Measurements from ENCODE around the gene SCYGR2.
"Not testable (repeated sequence)": the region's sequence is repeated elsewhere in the genome, so short reads cannot be mapped to it uniquely, and the experiment has no call there.

The SCYGR2 gene

GRCh38 chr2:227598835-227599503, at the start of gene SCYGR2:
TSS of gene SCYGR2 (plus strand) at chr2:227598893. CDS start at chr2:227598893, 0 bp downstream.
- not testable (repeated sequence) for DNase-seq (ENCODE audit: low read depth); H3K4me3 ChIP-seq (ENCODE audit: low read depth, low read length)

DNA sequence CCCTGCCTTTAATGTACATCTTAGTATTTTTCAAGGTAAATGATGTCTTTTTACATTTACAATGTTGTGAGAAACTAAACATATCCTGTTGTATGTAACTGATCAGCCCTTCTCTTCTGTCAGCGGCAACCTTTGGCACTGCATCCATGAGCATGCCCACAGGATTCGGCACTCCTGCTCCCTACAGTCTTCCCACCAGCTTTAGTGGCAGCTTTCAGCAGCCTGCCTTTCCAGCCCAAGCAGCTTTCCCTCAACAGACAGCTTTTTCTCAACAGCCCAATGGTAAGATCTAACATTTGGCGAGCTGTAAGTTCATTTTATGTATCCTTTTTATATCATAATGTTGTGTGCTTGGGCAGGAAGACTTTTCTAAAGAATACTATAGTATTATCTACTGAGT, 46.9 kb upstream of the SCYGR2 start:
- no peak for TF ChIP-seq CTCF (IDR thresholded peaks at IDR 0.05; ENCODE audit: control insufficient read depth, extremely low read depth, insufficient read depth)
- no peak for DNase-seq (ENCODE audit: low read depth)
- H3K4me3 ChIP-seq (ENCODE audit: low read depth, low read length): no peak overlapping the region

- no peak for TF ChIP-seq CTCF (IDR thresholded peaks at IDR 0.05; ENCODE audit: control insufficient read depth, extremely low read depth, insufficient read depth)
- no peak for DNase-seq (ENCODE audit: low read depth)
These were observed 36.1 kb upstream of the SCYGR2 start for GRCh38 chr2:227562581-227562980.

DNA sequence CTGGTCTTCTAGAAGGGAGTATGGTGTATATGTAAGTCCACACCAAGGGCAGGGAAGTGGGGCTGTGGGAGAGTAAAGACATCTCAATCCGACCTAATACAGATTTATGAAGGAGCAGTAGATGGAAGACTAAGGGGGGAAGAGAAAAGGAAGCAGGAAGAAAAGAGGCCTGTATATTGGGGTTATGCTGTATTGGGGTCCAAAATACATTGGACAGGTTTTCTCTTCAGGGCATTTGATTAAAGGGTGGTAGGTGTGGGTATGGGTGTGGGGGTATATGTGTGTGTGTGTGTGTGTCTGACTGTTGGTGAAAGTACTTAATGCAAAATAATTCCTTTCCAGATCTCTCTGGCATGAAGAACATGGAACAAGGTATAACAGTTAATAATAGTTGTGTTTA, 33.6 kb upstream of the SCYGR2 start:
- no peak for DNase-seq (ENCODE audit: low read depth)
- H3K4me3 ChIP-seq (ENCODE audit: low read depth, low read length): no peak overlapping the region
- no peak for TF ChIP-seq CTCF (IDR thresholded peaks at IDR 0.05; ENCODE audit: control insufficient read depth, extremely low read depth, insufficient read depth)

More at GRCh38 chr2:227562581-227562980, 36.1 kb upstream of the SCYGR2 start:
- H3K4me3 ChIP-seq (ENCODE audit: low read depth, low read length): no peak overlapping the region

- no peak for DNase-seq (ENCODE audit: low read depth)
- no peak for TF ChIP-seq CTCF (IDR thresholded peaks at IDR 0.05; ENCODE audit: control insufficient read depth, extremely low read depth, insufficient read depth)
- H3K4me3 ChIP-seq (ENCODE audit: low read depth, low read length): no peak overlapping the region
These were observed 32.7 kb upstream of the SCYGR2 start for GRCh38 chr2:227566012-227566411.

DNA sequence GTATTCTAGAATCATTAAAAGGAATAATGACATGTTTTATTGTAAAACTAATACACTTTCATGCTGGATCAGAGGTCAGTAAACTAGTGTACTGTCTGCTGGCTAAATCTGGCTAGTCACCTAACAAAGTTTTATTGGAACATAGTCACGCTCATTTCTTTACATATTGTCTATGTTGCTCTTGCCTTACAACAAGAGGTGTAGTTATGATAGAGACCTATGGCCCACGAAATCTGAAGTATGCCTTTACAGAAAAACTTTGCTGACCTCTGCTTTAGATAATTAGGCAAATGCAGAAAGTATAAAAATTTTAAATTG, 29.9 kb upstream of the SCYGR2 start:
- no peak for DNase-seq (ENCODE audit: low read depth)
- no peak for TF ChIP-seq CTCF (IDR thresholded peaks at IDR 0.05; ENCODE audit: control insufficient read depth, extremely low read depth, insufficient read depth)
- H3K4me3 ChIP-seq (ENCODE audit: low read depth, low read length): no peak overlapping the region

- no peak for DNase-seq (ENCODE audit: low read depth)
- no peak for TF ChIP-seq CTCF (IDR thresholded peaks at IDR 0.05; ENCODE audit: control insufficient read depth, extremely low read depth, insufficient read depth)
- no peak overlapping the region for H3K4me3 ChIP-seq (ENCODE audit: low read depth, low read length)
These were observed 28.1 kb upstream of the SCYGR2 start for GRCh38 chr2:227570615-227571014.
